Spleen (tissue), 11 donors: ENCODE measurements around the gene HLA-DMA. TPM values are rescaled to one million over a fixed set of nuclear protein-coding genes. Genes with fewer than 3 reads are reported as not detected.

Experiments used
- DNase-seq: peaks from one replicate; pipeline ENCODE4 v3.0.0-alpha.2; 2020
- H3K27ac ChIP-seq, 8 donors: fragments of 200-600 bp; sonication (generic) in 7 of 8; 1 replicate in 4 of 8; 2 replicates in 4 of 8; pipeline versions ENCODE4 v1.5.0 to v1.8.0; 2016 to 2021; ENCODE audit warnings: inconsistent platforms in 4 of 8, mild to moderate bottlenecking in 4 of 8, moderate library complexity in 1 of 8
- H3K27me3 ChIP-seq, 7 donors: fragments of 200-600 bp; sonication (generic) in 6 of 7; replicated peaks in 1 of 7; 1 replicate in 4 of 7; 2 replicates in 3 of 7; pipeline versions ENCODE4 v1.5.0 to v1.8.0; 2016 to 2021; ENCODE audit warnings: inconsistent platforms in 3 of 7, mild to moderate bottlenecking in 1 of 7
- H3K36me3 ChIP-seq, 6 donors: fragments of 200-600 bp; sonication (generic) in 5 of 6; 1 replicate in 4 of 6; 2 replicates in 2 of 6; pipeline versions ENCODE4 v1.5.0 to v1.8.0; 2016 to 2021; ENCODE audit warnings: inconsistent platforms in 2 of 6
- H3K4me1 ChIP-seq, 6 donors: fragments of 200-600 bp; sonication (generic) in 5 of 6; 1 replicate in 3 of 6; 2 replicates in 3 of 6; pipeline versions ENCODE4 v1.5.0 to v1.8.0; 2016 to 2021; ENCODE audit warnings: inconsistent platforms in 3 of 6
- H3K4me3 ChIP-seq, 8 donors: fragments of 200-600 bp; sonication (generic) in 7 of 8; 1 replicate in 4 of 8; 2 replicates in 4 of 8; pipeline versions ENCODE4 v1.5.0 to v1.8.0; 2016 to 2021; ENCODE audit warnings: inconsistent platforms in 4 of 8, mild to moderate bottlenecking in 4 of 8, moderate library complexity in 2 of 8
- H3K9me3 ChIP-seq, 8 donors: fragments of 200-600 bp; sonication (generic) in 7 of 8; 1 replicate in 4 of 8; 2 replicates in 4 of 8; pipeline versions ENCODE4 v1.5.0 to v1.8.0; 2016 to 2021; ENCODE audit warnings: inconsistent platforms in 4 of 8
- POLR2A ChIP-seq, 3 donors: fragments of 450-650 bp; IDR thresholded peaks; one replicate each; pipeline ENCODE4 v1.5.1; 2017; ENCODE audit warnings: antibody characterized with exemption in 3 of 3, mild to moderate bottlenecking in 1 of 3
- POLR2AphosphoS5 ChIP-seq, 3 donors: sonication (generic); formaldehyde crosslinking; IDR thresholded peaks; one replicate each; pipeline ENCODE4 v1.5.1; 2017; ENCODE audit warnings: antibody characterized with exemption in 3 of 3
- WGBS, 5 donors: extraction: QIAGEN DNeasy Blood & Tissue Kit in 3 of 5; methylation state at CpG; one replicate each; pipeline versions ENCODE4 v1.1.5 to v1.1.7; 2013 to 2018; 5-methylcytosine and 5-hydroxymethylcytosine counted together
- intact Hi-C: fragments of 100-400 bp; cut with DNase I; formaldehyde crosslinking; loops from one replicate; pipeline ENCODE4 v1.15.0; 2023; ENCODE audit warnings: low total_unique reads
- polyA plus RNA-seq, 3 donors: library from polyadenylated mRNA; stranded (reverse); fragments of 200-250 nt; gene quantifications; one replicate each; pipeline ENCODE4 v1.2.1, GENCODE V29; 2013
- total RNA-seq, 7 donors: library from RNA; depleted of rRNA in 3 of 7; stranded (reverse); fragments of >200 nt in 3 of 7; fragmentation: NEBNext Ultra II Directional in 4 of 7; extraction: Animal tissue kit (Norgen Biotek cat#: 25700) in 4 of 7; gene quantifications; one replicate each; pipeline versions ENCODE4 v1.1.0 to v1.2.1, GENCODE V29; 2016 to 2021
- TF ChIP-seq, protein P1 (sequence below), 11 experiments: fragments of 200-600 bp in 7 of 11; fragments of 450-650 bp in 4 of 11; sonication (generic) in 4 of 11; IDR thresholded peaks in 8 of 11; conservative IDR thresholded peaks in 3 of 11; 1 replicate in 7 of 11; 2 replicates in 4 of 11; pipeline versions ENCODE4 v1.4.0 to v1.8.0; 2016 to 2021; ENCODE audit warnings: antibody characterized with exemption in 11 of 11, inconsistent platforms in 4 of 11, mild to moderate bottlenecking in 1 of 11
- donor health status: healthy with polysubstance abuse.
- donor health status: DM: no; HTN: no; CAD: no; lungs with moderate emphysema.
- donor health status: DM: no; HTN: no; CAD: no.
- donor health status: Bipolar disorder and iron deficiency.
- donor health status: healthy.
- donor health status: DM: no; HTN: no; CAD: no.
- donor health status: DM: yes; HTN: yes; CAD: no.

HLA-DMA gene
- total and polyA plus RNA-seq, 10 donors: 141 to 423 (median 195) TPM

- Histone ChIP-seq H3K4me1 (peaks cover 30 to 61% (median 38%) of the 10 kb centered on the region in 6 donors), H3K9me3 (no peaks in the 10 kb centered on the region), H3K27me3 (no peaks in the 10 kb centered on the region), H3K36me3 (peaks cover 10 to 55% (median 38%) of the 10 kb centered on the region in 6 donors), H3K27ac (peak overlapping the region; percentile 68 to 100 (median 99)), H3K4me3 (peak overlapping the region; percentile 94 to 100 (median 98))
- TF ChIP-seq POLR2A (IDR thresholded peaks at IDR 0.05): peak in 1 of 3 donors; percentile 11
- TF ChIP-seq, protein P1, sequence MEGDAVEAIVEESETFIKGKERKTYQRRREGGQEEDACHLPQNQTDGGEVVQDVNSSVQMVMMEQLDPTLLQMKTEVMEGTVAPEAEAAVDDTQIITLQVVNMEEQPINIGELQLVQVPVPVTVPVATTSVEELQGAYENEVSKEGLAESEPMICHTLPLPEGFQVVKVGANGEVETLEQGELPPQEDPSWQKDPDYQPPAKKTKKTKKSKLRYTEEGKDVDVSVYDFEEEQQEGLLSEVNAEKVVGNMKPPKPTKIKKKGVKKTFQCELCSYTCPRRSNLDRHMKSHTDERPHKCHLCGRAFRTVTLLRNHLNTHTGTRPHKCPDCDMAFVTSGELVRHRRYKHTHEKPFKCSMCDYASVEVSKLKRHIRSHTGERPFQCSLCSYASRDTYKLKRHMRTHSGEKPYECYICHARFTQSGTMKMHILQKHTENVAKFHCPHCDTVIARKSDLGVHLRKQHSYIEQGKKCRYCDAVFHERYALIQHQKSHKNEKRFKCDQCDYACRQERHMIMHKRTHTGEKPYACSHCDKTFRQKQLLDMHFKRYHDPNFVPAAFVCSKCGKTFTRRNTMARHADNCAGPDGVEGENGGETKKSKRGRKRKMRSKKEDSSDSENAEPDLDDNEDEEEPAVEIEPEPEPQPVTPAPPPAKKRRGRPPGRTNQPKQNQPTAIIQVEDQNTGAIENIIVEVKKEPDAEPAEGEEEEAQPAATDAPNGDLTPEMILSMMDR (IDR thresholded peaks at IDR 0.05 in 8 of 11, conservative IDR thresholded peaks at IDR 0.05 in 3 of 11): no peak
- peak; percentile 78 to 90 (median 85) for TF ChIP-seq POLR2AphosphoS5 (IDR thresholded peaks at IDR 0.05)
- peak; percentile 94 for DNase-seq
- 0% methylated on average over 32 to 70 of the region's 70 CpGs for WGBS, 5 donors
- intact Hi-C loops: no loop called here
Measured at GRCh38 chr6:32972353-32973143, 19.7 kb upstream of the HLA-DMA start.

DNA sequence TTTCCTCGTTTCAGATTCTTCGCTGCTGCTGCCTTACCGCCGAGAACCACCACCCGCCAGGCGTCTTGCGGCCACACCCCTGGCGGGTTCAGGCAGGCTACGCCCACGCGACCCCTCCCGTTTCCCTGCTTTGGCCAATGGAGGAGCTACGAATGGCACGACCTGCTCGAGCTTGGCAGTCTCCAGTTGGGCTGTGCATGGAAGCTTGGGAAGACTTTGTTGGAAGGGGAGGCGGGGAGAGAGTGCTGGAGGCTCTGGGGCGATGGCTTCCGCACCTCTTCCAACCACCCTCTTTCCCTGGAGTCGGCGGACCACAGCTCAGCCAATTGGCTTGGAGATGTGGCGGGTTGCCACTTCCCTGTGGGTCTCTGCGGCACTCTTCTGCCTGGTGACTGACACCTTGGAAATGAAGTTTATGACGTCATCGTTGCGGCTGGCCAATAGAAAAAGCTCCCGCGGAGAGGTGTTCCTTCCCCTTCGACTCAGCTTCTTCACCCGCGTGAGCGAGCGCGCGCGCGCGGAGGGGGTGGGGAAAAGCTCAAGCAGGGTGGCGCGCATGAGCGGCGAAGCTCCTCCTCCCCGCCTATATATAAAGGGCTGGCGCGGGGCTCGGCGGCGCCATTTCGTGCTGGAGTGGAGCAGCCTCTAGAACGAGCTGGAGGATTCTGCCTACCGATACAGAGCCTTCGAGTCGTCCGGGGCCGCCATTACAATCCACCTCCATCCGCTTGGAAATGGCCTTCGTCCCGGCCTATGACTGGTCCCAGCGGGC lies 18.9 kb upstream of the HLA-DMA start:
- H3K27ac ChIP-seq: peak overlapping the region; percentile 91 to 100 (median 99)
- H3K9me3 ChIP-seq: no peaks in the 10 kb centered on the region
- H3K27me3 ChIP-seq: no peaks in the 10 kb centered on the region
- TF ChIP-seq POLR2AphosphoS5 (IDR thresholded peaks at IDR 0.05) (peak; percentile 99 to 100 (median 100)), POLR2A (IDR thresholded peaks at IDR 0.05) (peak; percentile 98 to 99 (median 99))
- TF ChIP-seq, protein P1 (IDR thresholded peaks at IDR 0.05 in 8 of 11, conservative IDR thresholded peaks at IDR 0.05 in 3 of 11): peak in 8 of 11 experiments; percentile 2 to 56 (median 44)
- WGBS, 5 donors: 0 to 1% (median 0%) methylated on average over 34 to 58 of the region's 58 CpGs
- intact Hi-C loops: no loop called here
- DNase-seq: peak; percentile 100
- H3K4me1 ChIP-seq: peaks cover 30 to 61% (median 38%) of the 10 kb centered on the region in 6 donors
- peaks cover 4 to 47% (median 30%) of the 10 kb centered on the region in 6 donors for H3K36me3 ChIP-seq
- H3K4me3 ChIP-seq: peak overlapping the region; percentile 94 to 100 (median 98)

GRCh38 chr6:32971242-32971580 lies 18.3 kb upstream of the HLA-DMA start:
- intact Hi-C loops: no loop called here
- WGBS, 5 donors: 0 to 1% (median 0%) methylated on average over 15 of the region's 15 CpGs
- no peak for DNase-seq

More at GRCh38 chr6:32971242-32971580, 18.3 kb upstream of the HLA-DMA start:
- no peaks in the 10 kb centered on the region for H3K9me3 ChIP-seq
- no peaks in the 10 kb centered on the region for H3K27me3 ChIP-seq
- H3K4me1 ChIP-seq: peaks cover 30 to 61% (median 38%) of the 10 kb centered on the region in 6 donors
- TF ChIP-seq POLR2A (IDR thresholded peaks at IDR 0.05): no peak
- TF ChIP-seq, protein P1 (IDR thresholded peaks at IDR 0.05 in 8 of 11, conservative IDR thresholded peaks at IDR 0.05 in 3 of 11): no peak
- TF ChIP-seq POLR2AphosphoS5 (IDR thresholded peaks at IDR 0.05): no peak
- H3K27ac ChIP-seq: peak overlapping the region; percentile 91 to 100 (median 99)
- peaks cover under 1 to 41% (median 25%) of the 10 kb centered on the region in 6 donors for H3K36me3 ChIP-seq
- peak overlapping the region; percentile 74 to 99 (median 97) for H3K4me3 ChIP-seq
